COLO829 (cell line): ENCODE data around the gene TOMM70.
"Not testable (repeated sequence)": the region's sequence is repeated elsewhere in the genome, so short reads cannot be mapped to it uniquely, and the experiment has no call there.

Experiments
- DNase-seq: peaks from one replicate; pipeline ENCODE4 v3.0.0; 2012; ENCODE audit warnings: low spot score

Gene TOMM70

DNA sequence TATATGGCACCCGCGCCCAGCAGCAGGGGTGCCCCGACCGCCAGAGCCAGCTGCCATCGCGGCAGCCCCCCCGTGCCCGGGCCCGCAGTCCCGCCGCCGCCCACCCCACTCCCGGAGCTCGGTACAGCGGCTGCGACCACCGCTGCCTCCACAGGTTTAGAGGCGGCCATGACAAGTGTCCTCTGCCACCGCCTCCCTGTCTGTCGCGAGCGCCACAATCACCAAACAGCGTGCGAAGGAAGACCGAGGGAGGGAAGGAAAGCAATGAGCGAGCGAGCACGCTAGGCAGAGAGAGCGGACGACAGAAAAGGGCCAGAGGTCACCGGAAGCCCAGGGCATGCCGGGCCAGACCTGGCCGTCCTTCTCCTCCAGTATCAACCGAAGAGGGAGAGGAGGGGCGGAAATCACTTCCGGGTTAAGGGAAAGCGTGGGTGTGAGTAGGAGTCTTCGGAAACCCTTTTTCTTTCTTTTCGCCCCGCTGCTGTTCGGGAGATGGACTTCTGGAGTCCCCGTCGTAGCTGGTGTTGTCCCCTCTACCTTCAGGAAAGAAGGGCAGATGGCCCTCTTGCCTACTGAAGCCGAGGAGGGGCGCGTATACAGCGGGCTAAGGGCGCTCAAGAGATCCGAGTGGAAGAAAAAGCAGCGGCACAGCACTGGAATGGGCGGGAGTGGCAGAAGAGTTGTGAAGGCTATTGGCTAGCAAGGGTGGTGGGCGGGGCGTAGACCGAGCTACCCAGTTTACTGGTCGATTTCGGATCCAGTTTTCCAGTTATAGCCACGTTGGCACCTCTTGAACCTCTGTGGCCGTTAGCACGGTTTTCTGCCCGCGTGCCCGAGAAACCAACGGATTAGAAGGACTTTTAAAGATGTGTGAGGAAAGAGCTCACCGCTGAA is at the start of gene TOMM70, which contains the start of gene LNP1:
TOMM70 (minus strand) TSS at position 310 of the 894 bp plus-strand sequence; CDS start at position 170, 140 bp downstream.
LNP1 (plus strand) TSS at position 760 of the 894 bp plus-strand sequence. CDS start 28,191 bp downstream, outside the sequence.
- peak; percentile 92 for DNase-seq

DNA sequence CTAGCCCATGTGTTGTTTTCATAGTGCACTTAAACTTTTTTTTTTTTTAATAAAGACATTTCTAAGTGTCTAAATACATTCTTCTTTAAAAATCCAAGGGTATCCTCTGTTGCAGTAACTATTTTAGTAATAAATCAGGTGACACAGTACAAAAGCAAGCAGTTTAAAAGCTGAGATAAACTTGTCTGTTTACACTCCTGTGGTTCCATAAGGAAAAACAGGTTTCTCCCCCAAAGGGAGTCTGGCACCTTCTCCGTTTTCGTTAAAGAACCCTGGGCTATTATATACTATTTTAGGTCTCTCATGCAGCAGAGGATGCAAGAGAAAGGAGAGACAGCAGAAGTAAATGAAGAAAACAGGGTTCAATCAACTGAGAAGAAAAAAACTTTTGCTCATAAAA is 48.3 kb upstream of the TOMM70 start:
- DNase-seq, result no peak

- no peak for DNase-seq
These were observed 47.2 kb upstream of the TOMM70 start for GRCh38 chr3:100448079-100448478.

- DNase-seq, result not testable (repeated sequence)
These were observed 46.2 kb upstream of the TOMM70 start for GRCh38 chr3:100447067-100447466.

GRCh38 chr3:100443690-100444089 is 42.8 kb upstream of the TOMM70 start:
- no peak for DNase-seq

DNA sequence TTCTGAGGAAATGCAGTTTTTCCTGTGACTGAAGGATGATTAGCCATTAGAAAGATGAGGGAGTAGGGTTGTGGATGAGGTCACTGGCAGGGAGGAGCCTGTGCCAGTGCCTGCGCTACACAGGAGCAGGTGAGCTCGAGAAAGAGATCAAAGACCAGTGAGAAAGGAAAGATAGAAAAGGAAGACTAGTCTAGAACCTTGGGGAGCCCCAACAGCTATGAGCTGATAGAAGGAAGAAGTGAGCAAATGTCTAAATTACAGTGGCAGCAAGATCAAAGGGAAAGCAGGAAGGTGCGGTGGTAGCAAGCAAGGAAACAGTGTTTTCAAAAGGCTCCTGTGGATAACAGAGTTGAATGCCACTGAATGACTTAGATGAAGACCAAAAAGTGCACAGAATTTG is 40.0 kb upstream of the TOMM70 start:
- DNase-seq, result no peak

GRCh38 chr3:100438623-100438974 is 37.7 kb upstream of the TOMM70 start:
- no peak for DNase-seq

DNA sequence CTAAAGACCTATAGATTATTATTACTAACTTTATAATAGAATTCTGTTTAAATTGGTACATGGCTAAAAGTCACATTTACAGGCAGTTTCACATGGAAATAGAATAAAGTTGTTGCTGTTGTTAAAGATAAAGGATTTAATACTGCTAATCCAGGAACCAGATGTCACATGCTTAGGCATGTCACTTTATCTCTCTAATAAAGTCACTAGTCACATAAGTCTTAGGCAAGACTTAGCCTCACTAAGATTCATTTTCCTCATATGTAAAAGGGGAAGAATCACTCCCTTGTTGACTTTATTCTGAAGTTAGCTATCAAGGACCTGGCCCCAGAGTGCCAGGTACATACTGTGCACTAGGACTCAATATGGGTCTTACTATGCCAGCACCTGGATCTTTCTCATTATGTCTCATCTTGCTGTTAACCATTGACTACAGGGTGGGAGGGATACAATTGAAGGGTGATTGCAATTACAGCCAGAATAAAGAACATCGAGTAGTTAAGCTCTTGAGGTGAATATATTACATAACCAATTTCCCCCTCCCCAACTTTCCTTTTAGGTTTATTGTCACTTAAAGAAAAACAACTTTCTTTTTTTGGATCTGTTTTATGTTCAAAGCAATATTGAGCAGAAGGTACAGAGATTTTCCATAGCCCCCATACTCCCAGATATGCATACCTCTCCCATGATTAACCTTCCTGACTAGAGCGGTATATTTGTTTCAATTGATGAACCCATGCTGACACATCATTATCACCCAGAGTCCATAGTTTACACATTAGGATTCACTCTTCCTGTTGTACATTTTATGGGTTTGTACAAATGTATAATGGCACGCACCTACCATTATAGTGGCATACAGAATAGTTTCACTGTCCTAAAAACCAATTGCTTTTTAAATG is 37.1 kb upstream of the TOMM70 start:
- DNase-seq, result no peak

- no peak for DNase-seq
These were observed 36.1 kb upstream of the TOMM70 start for GRCh38 chr3:100436951-100437350.

DNA sequence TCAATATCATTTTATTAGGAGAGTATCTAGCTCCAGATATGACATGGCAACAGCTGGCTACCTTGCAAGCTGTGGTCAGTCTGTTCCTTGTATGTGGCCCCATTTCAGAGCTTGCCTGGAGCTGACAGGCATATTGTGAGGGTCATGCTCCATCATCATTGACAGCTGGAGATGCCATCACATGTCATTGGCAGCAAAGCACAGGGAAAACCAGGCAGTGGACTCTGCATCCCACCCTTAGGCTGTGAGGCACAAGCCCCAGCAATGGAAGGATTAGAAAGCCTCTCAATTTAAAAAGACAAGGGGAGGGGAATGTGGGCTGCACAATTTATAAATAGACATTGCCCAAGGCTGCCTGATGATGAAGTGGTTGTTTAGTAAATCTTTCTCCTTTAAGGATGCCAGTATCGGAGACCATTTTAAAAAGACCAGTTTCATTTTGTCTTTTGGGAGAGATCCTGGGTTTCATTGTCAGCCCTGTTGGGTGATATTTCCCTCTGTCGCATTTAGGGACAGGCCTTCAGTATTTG is 28.4 kb upstream of the TOMM70 start:
- DNase-seq, result no peak

GRCh38 chr3:100427699-100428098 is 26.8 kb upstream of the TOMM70 start:
- no peak for DNase-seq

GRCh38 chr3:100426067-100426682 is 25.3 kb upstream of the TOMM70 start:
- no peak for DNase-seq

- no peak for DNase-seq
These were observed 24.4 kb upstream of the TOMM70 start for GRCh38 chr3:100425316-100425715.

DNA sequence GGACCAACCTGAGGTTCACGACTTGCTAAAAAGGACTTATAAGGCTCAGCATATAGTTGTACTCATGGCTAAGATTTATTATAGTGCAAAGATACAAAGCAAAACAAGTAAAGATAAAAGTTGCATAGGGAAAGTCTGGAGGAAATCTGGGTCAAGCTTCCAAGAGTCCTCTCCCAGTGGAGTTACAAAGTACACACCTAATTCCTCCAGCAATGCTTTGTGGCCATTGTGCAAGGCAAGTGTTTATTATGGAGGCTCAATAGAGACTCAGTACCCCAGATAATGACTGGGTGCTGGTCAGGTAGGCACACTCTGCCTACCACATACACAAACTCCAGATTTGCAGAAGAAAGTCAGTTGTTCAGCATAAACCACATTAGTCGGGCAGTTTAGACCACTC is 23.4 kb upstream of the TOMM70 start:
- no peak for DNase-seq

- no peak for DNase-seq
These were observed 22.7 kb upstream of the TOMM70 start for GRCh38 chr3:100423611-100424010.

DNA sequence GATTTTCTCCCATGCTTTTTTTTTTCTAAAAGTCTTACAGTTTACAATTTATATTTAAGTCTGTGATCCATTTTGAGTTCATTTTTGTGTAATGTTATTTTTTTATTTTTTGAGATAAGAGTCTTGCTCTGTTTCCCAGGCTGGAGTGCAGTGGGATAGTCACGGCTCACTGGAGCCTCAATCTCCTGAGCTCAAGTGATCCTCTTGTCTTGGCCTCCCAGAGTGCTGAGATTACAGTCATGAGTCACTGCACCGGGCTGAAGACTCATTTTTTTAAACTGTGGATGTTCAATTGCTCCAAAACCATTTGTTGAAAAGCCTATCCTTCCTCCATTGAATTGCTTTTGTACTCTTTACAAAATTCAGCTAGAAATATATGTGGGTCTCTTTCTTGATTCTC is 20.0 kb upstream of the TOMM70 start:
- no peak for DNase-seq

GRCh38 chr3:100419406-100419805 is 18.5 kb upstream of the TOMM70 start:
- DNase-seq, result no peak

- DNase-seq, result no peak
These were observed 16.0 kb upstream of the TOMM70 start for GRCh38 chr3:100416863-100417262.

DNA sequence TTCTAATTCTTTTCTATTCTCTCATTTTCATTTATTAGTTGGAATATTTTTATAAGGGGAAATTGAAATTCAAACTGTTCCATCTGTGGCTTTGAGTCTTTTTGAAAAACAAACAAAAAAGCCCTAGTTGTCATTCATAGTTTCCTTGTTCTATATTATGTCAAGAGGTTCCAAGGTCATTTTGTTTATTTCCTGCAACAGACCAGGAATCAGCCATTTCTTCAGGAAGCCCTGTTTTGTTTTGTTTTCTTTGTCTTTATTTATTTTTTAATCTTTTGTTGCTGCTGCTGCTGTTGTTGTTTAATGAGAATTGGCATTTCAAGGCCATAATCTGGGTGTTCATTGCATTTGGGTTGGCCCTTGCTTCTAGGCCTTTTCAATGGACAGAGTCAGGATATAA is 15.3 kb upstream of the TOMM70 start:
- DNase-seq, result no peak

DNA sequence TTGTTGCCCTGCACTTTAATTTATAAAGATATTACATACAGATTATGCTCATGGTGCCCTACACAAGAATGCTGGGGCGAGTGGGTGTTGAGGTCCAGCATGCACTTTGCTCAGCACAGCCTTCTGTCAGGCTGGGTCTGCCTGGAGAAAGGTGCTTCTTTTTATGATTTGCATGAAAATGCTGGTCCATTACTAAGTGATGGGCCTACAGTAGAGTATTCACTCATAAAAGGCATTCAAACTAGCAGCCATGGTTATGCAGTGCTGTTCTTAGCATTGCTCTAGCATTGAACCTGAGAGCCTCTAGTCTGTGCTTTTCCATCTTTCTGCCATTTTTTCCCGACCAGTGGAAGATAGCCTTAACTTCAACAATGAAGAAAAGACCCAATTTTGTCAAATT is 12.7 kb upstream of the TOMM70 start:
- DNase-seq, result no peak

DNA sequence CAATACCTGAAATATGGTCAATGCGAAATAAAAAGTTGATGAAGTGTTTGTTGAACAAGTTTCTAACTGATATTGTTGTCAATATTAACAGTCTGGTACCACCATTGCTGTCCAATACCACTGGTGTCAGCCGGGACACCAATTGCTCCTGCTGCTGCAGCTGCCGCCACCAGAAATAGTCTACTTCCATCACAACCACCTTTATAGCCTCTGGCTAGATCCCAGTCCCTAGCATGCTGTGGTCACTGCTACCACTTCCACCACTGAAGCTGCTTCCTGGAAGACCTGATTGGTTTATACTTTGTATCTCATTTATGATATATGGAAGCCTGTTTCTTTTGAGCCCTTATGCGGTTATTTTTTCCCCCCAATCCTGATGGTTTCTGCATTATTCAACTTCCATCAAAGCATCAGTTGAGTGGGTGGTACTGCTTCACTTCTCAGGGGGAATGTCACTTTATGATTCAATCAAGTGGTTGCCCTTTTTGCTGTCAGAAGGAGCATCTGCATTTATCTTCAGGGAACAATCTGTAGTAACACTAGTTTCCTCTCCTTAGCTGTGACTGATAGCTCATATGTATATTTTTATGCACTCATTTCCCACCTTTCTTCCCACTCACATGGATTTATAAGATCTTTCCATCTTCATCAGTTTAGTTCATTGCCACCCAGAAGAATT is 12.2 kb upstream of the TOMM70 start:
- DNase-seq, result no peak
